ENCODE data around the gene PATE4.

GRCh38 chr11:125802387-125802786 lies 30.7 kb upstream of the PATE4 start:
- TF ChIP-seq CTCF (IDR thresholded peaks at IDR 0.05) (no peak), POLR2A (IDR thresholded peaks at IDR 0.05) (no peak), POLR2AphosphoS5 (IDR thresholded peaks at IDR 0.05; ENCODE audit: insufficient read depth in 1 of 2, low read depth in 1 of 2) (no peak)
